Stimulated activated CD4-positive, alpha-beta T cell treated with anti-CD3 and anti-CD28 coated beads, TNF-alpha, amount 100 ng/mL, for 48 hours (primary cell): ENCODE data around the gene CPLANE1.
"Not testable (repeated sequence)": the region's sequence is repeated elsewhere in the genome, so short reads cannot be mapped to it uniquely, and the experiment has no call there.

Source experiments
- DNase-seq, 3 donors: peaks; one replicate each; pipeline ENCODE4 v3.0.0-alpha.2; 2020; ENCODE audit warnings: low read depth in 3 of 3

CPLANE1 gene

DNA sequence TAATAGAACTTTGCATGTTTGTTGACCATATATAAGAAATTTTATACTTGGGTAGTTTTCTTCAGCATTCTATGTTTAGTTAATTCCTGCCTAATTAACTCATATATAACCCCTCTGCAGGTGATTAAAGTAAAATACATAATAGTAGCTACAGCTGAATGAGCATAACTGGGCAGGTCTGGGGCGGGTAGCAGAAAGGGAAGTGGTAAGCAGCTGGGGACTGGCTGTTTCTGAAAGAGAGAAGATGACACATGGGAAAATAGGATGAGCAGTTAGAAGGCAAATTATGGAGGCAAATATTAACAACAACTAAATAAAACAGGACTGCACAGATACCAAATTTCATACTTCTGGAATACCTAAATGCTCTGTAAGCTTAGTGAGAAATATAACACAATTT is 128.1 kb downstream of the CPLANE1 start:
- no peak for DNase-seq

DNA sequence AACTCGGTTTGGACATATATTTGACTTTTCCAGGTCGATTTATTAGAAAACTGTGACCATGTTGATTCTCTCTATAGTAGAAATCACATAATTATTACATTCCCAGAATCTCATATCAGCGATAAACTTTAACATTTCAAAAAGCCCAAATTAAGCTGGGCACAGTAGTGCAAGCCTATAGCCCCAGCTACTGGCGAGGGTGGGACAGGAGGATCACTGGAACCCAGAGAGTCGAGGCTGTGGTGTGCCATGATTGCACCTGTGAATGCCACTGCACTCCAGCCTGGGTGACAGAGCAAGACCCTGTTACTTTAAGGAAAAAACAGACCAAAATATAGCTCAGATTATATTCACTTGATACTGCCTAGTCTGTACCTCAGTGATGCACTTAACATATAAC is 128.9 kb downstream of the CPLANE1 start:
- DNase-seq, result no peak

DNA sequence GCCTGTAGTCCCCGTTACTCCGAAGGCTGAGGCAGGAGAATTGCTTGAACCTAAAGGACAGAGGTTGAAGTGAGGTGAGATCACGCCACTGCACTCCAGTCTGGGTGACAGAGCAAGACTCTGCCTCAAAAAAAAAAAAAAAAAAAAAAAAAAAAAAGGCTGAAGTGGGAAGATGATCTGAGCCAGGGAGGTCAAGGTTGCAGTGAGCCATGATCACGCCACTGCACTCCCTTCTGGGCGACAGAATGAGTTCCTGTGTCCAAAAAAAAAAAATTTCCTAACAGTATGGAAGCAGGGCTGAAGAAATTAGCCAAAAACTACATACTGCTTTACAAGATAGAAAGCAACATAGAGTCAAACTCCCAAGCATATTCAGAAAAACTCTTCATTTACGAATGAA is 132.8 kb downstream of the CPLANE1 start:
- no peak for DNase-seq

DNA sequence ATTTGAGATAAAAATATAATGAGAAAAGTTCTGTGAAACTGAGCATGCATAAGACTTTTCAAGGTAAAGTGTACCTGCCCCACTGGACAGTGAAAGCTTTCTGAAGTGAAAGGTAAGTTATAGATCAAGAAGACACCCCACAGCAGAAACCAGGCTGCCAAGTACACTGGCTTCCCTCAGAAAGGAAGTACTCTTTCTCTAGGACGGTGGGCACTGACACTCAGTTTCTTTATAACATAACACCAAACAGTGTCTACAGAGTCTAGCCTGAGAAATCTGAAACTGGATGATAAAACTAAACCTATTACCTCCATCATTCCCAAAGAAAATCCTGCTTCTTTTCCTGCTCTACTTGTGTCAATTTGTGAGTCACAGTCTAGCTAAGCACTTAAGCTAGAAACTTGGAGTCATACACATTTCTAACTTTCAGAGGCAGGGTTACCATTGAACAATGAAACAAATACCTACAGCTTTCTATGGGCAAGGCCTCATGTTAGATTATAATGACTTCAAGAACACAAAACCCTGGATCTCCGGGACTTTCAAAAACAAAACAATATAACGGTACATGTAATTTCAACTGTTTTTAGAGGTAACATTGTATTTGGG is 136.7 kb downstream of the CPLANE1 start:
- DNase-seq, result no peak

DNA sequence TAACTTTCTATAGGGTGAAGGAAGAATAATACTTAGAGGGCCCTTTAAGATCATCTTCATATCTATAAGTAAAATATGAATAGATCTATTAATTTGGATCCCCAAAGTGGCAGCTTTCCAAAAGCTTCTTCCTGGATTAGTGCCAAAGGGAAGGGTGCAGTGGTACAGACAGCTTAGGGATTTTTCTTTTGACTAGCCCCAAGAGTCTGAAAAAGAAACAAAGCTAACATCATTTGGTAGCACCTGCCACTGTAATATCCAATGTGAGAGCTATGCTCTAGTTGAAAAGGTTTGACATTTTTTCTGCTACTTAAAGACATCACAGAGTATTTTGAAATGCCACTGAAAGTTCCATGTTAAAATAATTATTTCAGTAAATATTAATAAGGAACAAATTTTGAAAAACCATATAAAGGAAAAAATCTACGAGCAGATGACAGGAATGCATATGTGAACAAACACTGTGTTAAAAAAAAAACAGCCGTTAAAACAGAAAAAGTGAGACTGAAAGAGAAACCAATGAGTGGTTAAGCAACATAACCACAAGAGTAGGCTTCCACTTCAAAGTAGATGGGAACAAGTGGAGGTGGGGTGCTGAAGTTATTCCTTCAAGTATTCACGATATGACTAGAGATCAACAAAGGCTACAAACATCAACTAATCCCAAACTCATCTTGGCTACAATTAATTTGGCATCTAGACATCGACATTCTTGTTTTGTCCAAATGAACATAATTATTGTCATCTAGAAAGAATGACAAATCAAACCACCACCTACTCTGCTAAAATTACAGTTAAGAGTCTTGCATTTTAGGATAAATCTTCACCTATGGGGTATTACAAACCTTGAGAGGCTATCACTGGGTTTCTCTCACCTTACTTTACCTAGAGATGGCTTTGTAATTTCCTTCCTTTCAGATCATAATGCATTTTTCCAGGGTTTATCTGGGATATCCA is 137.5 kb downstream of the CPLANE1 start:
- DNase-seq, result no peak

DNA sequence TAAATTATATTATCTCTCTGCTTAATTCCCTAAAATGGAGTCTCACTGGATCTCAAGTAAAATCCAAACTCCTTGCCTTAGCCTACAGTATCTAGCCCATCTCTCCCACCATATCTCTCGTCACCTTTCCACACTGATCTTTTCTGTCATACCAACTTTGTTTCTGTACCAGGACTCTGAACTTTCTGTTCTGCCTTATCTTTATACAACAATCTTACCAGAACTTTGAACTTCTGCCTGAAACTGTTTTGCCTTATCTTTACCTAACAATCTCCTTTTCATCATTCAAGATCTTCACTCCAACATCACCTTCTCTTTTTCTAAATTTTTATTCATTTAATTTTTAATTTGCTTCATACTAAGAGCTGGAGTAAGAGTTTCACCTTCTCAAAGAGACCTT is 139.0 kb downstream of the CPLANE1 start:
- DNase-seq, result no peak

DNA sequence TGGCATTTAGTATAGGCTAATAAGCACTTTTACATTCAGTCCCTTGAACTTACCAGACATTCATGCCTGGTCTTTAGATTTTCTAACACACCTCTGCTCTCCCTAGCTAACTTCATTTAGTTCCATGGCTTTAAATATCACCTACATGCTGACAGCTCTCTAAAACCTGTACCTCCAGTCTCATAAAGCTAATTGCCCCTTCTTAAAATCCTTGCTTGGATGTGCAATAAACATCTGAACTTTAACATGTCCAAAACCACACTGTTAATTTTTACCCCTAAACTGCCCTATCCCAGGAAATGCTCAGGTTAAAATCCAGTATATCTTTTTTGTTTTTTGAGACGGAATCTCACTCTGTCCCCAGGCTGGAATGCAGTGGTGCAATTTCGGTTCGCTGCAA is 139.8 kb downstream of the CPLANE1 start:
- DNase-seq, result no peak

DNA sequence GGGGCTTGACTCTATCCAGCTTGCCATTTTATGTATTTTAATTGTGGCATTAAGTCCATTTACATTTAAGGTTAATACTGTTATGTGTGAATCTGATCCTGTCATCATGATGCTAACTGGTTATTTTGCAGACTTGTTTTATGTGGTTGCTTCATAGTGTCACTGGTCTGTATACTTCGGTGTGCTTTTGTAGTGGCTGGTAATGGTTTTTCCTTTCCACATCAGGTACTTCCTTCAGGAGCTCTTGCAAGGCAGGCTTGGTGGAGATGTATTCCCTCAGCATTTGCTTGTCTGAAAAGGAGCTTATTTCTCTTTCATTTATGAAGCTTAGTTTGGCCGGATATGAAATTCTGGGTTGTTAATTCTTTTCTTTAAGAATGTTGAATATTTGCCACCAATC is 145.9 kb downstream of the CPLANE1 start:
- DNase-seq, result no peak

DNA sequence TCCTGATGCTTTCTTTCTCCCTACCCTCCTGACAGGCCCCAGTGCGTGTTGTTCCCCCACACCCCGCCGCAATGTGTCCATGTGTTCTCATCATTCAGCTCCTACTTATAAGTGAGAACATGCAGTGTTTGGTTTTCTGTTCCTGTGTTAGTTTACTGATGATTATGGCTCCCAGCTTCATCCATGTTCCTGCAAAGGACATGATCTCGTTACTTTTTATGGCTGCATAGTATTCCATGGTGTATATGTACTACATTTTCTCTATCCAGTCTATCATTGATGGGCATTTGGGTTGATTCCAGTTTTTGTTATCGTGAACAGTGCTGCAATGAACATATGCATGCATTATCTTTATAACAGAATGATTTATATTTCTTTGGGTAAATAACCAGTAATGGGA is 149.9 kb downstream of the CPLANE1 start:
- DNase-seq, result not testable (repeated sequence)

DNA sequence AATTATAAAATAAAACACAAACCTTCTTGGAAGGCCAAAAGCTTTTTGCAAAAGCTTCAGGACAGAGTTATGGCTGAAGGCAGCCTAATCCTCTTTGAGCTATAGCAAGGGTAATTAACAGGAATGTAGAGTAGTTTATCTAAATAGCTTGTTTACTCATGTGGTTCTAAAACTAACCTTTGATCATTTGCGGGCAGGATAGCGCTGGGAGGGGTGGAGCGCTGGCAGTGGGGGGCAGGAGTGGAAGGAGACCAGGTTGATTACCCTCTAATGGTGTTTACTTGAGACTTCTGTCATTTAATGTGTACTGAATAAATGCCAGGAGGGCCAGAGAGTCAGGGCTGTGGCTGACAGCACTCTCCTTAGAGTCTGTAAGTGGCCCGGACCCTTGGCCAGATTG is 155.4 kb downstream of the CPLANE1 start:
- DNase-seq, result not testable (repeated sequence)

DNA sequence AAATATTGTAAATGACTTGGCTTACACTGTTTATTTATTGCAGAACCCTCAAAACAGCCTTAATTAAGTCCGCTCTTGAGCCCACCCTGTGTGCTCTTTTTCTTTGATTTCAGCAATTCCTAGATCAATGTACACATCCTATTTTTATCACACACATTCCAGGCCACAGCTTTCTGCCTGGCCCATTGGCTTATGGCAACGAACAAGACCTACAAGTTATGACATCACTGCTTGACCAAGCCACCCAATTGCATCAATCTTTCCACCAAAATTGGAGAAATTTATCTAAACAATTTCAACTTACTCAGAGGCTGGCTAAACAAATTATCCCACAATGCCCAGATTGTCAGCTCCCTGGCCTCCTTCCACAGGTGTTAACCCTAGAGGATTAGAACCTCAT is 158.4 kb downstream of the CPLANE1 start:
- DNase-seq, result no peak

DNA sequence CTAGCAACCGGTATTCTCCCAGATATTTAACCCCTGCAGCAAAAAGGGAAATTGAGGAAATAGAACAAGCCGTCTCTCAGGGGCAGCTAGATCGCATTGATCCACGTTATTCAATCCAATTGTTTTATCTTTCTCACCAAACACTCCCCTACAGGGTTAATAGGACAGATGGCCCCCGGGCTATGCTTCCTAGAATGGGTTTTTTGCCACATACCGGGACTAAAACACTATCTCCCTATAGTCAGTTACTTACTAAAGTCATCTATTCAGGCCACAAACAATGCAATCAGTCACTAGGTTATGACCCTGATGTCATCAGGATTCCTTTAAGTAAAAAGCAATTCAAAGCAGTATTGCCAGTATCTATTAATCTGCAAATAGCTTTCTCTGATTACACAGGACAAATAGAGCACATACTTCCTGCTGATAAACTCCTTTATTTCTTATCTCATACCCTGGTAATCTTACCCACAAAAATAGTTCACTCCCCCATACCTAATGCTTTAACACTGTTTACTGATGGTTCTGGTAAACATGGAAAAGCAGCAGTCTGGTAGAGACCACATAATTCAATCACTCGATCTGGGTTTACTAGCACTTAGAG is 159.0 kb downstream of the CPLANE1 start:
- no peak for DNase-seq

DNA sequence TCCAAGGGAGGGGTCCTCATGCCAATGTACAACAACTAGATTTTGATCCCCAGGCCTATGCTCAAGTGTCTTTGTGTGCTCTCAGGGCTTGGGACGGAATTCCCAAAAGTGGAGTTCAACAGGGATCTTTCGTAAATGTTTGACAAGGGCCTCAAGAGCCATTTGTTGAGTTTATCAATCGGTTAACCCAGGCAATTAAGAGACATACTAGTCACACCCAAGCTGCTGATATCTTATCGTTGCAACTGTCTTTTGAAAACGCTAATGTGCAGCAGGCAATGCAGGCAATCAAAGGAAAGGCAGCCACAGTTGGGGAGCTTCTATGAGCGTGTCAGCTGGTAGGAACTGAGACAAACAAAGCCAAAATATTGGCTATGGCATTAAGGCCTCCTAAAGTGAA is 161.2 kb downstream of the CPLANE1 start:
- DNase-seq, result no peak

DNA sequence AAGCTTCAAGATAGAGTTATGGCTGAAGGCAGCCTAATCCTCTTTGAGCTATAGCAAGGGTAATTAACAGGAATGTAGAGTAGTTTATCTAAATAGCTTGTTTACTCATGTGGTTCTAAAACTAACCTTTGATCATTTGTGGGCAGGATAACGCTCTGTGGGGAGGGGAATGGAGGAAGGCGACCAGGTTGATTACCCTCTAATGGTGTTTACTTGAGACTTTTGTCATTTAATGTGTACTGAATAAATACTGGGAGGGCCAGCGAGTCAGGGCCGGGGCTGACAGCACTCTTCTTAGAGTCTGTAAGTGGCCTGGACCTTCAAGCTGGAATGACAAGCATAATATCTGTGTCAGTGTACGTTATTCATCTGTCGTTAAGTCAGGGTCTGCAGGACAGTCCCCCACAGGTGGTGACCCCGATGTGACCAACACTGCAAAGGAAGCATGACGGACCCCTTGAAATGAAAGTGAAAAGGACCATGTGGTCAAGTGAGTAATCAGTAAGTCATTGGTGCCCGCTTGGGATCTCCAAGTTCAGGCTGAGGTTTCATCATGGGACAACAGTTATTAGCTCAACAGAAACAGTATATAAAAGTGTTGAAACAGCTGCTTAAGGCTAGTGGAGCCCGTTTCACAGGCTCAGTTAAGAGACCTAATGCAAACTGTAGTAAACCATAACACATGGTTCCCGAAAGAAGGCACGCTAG is 162.6 kb downstream of the CPLANE1 start:
- DNase-seq, result no peak

DNA sequence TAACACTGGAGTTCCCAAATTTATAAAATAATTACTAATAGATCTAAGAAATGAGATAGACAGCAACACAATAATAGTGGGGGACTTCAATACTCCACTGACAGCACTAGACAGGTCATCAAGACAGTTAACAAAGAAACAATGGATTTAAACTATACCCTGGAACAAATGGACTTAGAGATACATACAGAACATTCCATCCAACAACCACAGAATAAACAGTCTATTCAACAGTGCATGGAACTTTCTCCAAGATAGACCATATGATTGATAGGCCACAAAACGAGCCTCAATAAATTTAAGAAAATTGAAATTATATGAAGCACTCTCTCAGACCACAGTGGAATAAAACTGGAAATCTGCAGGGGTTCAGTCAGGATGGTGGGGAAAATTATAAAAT is 163.2 kb downstream of the CPLANE1 start:
- DNase-seq, result not testable (repeated sequence)

DNA sequence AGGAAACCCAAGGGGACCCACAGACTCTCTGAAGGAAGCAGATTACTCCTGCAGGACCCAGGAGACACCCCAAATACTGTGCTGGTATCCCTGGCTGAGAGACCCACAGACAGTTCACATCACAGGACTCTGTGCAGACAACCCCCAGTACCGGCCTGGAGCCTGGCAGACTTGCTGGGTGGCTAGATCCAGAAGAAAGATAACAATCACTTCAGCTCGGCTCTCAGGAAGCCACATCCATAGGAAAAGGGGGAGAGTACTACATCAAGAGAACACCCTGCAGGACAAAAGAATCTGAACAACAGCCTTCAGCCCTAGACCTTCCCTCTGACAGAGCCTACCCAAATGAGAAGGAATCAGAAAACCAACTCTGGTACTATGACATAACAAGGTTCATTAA is 166.2 kb downstream of the CPLANE1 start:
- not testable (repeated sequence) for DNase-seq

DNA sequence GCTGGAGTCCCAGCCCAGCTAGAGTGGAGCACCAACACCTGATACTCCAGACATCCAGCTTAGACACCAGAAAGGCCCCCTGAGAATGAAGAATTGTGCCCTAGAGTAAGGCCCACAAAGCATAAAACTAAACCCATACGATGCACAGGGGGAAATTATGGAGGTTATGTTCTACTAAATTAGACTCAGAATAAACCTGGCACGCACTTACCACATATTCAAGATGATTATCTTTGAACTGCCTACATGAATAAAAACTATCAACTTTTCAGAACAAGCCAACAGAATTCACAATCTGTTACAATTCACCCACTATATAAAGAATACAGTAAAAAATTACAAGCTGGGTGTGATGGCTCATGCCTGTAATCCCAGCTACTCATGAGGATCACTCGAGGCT is 168.5 kb downstream of the CPLANE1 start:
- DNase-seq, result no peak

DNA sequence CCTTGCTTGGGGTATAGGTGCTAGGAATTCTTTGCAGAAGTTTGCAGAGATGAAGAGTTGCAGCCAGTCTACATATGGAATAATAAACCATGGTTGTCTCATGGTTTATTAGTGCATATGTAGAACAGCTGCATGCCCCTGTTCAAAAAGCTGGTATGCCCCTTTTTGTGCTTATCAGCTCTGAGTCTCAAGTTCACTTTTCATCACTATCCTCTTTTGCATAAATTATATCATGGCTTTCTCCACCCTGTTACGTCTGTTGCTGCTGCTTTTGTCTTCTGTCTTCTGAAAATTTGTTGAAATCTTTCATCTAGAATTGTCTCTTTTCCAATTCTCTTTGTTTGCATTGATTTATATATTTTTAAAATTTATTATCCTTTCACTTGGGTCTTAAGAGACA is 172.0 kb downstream of the CPLANE1 start:
- DNase-seq, result no peak

DNA sequence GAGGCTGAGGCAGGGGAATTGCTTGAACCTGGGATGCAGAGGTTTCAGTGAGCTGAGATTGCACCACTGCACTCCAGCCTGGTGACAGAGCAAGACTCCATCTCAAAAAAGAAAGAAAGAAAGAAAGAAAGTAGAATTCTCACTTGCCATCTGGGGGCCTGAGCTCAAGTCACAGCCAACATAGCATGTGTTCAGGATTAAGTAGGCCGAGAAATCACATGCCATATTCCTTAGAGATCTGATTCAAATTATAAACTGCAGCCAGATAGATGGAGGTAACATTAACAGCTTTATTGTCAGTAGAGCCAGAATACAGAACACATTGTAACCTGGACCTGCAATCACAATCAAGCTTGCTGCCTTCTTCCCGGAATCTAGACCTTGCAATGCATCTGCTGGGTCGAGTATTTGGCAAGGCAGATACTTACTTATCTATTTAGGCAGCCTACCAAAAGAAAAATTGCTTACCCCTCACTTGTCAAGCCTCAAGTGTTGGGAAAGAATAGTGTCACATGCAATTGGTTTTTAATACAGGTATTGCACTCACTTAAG is 173.7 kb downstream of the CPLANE1 start:
- no peak for DNase-seq

DNA sequence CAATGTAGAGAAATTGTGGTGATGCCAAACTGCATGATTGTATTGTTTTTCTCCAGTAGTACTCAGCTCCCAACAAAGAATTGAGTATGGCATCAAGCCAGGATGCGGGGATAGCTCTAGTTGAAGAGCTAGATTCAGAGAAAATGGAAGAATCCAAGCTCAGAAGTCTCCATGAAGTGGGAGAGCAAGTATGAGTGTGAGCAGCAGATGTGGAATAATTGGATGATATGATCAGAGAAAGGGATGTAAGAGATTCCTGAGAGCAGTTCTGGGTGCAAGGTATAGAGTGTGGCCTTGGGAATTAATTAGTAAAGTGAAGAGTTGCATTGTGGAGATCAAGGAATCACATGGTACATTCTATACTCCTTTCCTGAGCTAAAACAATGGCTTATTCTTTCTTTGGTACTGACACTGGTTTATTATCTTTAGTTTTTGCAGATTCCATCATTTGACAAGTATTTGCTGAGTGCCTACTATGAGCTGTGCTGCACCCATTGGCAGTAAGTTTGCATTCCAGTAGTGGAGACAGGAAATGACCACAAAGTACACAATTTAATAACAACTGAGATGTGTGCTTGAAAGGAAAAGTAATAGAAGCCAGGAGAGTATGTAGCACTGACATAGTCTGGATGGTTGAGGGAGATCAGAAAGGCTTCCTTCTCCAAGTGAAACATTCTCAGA is 177.1 kb downstream of the CPLANE1 start:
- DNase-seq, result no peak

DNA sequence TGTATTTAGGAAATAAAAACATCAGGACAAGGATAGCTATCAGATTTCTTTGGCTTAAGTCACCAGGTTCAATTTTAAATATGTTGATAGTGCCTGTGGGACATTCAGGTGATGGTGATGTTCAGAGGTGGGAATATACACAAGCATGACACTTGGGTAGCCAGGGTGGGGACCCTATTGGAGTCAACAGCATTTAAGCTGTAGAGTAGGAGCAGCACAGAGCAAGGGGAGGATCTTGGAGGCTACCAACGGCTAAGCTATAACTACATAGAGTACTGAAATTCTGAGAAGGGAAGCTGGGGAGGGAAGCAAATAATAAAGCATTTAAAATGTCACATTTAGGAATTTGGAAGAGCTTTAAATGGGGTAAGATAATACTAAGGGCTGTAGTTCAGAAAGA is 177.7 kb downstream of the CPLANE1 start:
- no peak for DNase-seq
